GM21360 (cell line): ENCODE measurements around the gene KLHL12.

ENCODE experiments used
- ATAC-seq: cut with Tn5 transposase; IDR thresholded peaks from one replicate; pipeline ENCODE4 v1.9.1; 2021; ENCODE audit warnings: mild to moderate bottlenecking, moderate library complexity; ENCODE audit not compliant: unreplicated experiment

Gene KLHL12

GRCh38 chr1:202888531-202889360, 38.3 kb downstream of the KLHL12 start, which contains the start of gene RABIF:
RABIF (minus strand) TSS chr1:202889149; CDS start chr1:202889098, 51 bp downstream.
- peak; percentile 88 for ATAC-seq

- ATAC-seq: no peak
Measured at GRCh38 chr1:202888221-202888530, 38.9 kb downstream of the KLHL12 start.

- ATAC-seq: no peak
Measured at GRCh38 chr1:202880961-202881460, 46.0 kb downstream of the KLHL12 start.

- no peak for ATAC-seq
Measured at GRCh38 chr1:202880062-202880461, 47.0 kb downstream of the KLHL12 start.

- ATAC-seq: no peak
Measured at GRCh38 chr1:202879128-202879527, 47.9 kb downstream of the KLHL12 start.

GRCh38 chr1:202873026-202873425, 54.0 kb downstream of the KLHL12 start:
- ATAC-seq: no peak

GRCh38 chr1:202871367-202871766, 55.7 kb downstream of the KLHL12 start:
- ATAC-seq: no peak

- ATAC-seq: no peak
Measured at GRCh38 chr1:202862679-202863560, 64.1 kb downstream of the KLHL12 start.

- ATAC-seq: peak; percentile 63
Measured at GRCh38 chr1:202861420-202862132, 65.5 kb downstream of the KLHL12 start.

GRCh38 chr1:202860744-202861419, 66.2 kb downstream of the KLHL12 start:
- peak; percentile 32 for ATAC-seq

GRCh38 chr1:202858789-202859414, 68.1 kb downstream of the KLHL12 start:
- no peak for ATAC-seq

- ATAC-seq: no peak
Measured at GRCh38 chr1:202858331-202858730, 68.7 kb downstream of the KLHL12 start.

GRCh38 chr1:202857136-202857610, 69.9 kb downstream of the KLHL12 start:
- no peak for ATAC-seq

- no peak for ATAC-seq
Measured at GRCh38 chr1:202856014-202856413, 71.0 kb downstream of the KLHL12 start.

GRCh38 chr1:202854787-202855186, 72.2 kb downstream of the KLHL12 start:
- ATAC-seq: no peak

GRCh38 chr1:202852163-202852904, 74.7 kb downstream of the KLHL12 start:
- no peak for ATAC-seq

GRCh38 chr1:202850593-202851362, 76.3 kb downstream of the KLHL12 start:
- no peak for ATAC-seq

- peak; percentile 88 for ATAC-seq
Measured at GRCh38 chr1:202848191-202848542, 78.9 kb downstream of the KLHL12 start.

GRCh38 chr1:202844935-202845334, 82.1 kb downstream of the KLHL12 start:
- no peak for ATAC-seq
